Activated CD8-positive, alpha-beta T cell treated with anti-CD3 and anti-CD28 coated beads for 36 hours (primary cell): Measurements from ENCODE around the gene CYP27C1. TPM values are rescaled to one million over a fixed set of nuclear protein-coding genes. Genes with fewer than 3 reads are reported as not detected.

ENCODE experiments used
- ATAC-seq: fragments of 200-7000 bp; cut with Tn5 transposase; one replicate; pipeline ENCODE4 v1.10.0; 2021; ENCODE audit warnings: mild to moderate bottlenecking, moderate library complexity
- CTCF ChIA-PET: fragments of 350-600 bp; sonication (Branson Sonifier 250); formaldehyde crosslinking; loops from one replicate; lab custom pipeline; 2021; ENCODE audit warnings: antibody characterized with exemption; lab: Charles Lee
- POLR2A ChIA-PET: fragments of 350-600 bp; sonication (Branson Sonifier 250); formaldehyde crosslinking; loops from one replicate; lab custom pipeline; 2021; ENCODE audit warnings: antibody characterized with exemption; lab: Charles Lee
- DNase-seq: peaks from one replicate; pipeline ENCODE4 v3.0.0-alpha.2; 2020
- H3K27ac Mint-ChIP-seq: one replicate; pipeline ENCODE4 v1.8.0; 2021; ENCODE audit warnings: mild to moderate bottlenecking, mixed read lengths
- H3K27me3 Mint-ChIP-seq: one replicate; pipeline ENCODE4 v1.8.0; 2021; ENCODE audit warnings: mixed read lengths
- H3K36me3 Mint-ChIP-seq: one replicate; pipeline ENCODE4 v1.8.0; 2021; ENCODE audit warnings: low read depth, mixed read lengths
- H3K4me1 Mint-ChIP-seq: one replicate; pipeline ENCODE4 v1.8.0; 2021; ENCODE audit warnings: low read depth, mixed read lengths
- H3K4me3 Mint-ChIP-seq: one replicate; pipeline ENCODE4 v1.8.0; 2021; ENCODE audit warnings: mild to moderate bottlenecking, moderate library complexity, mixed read lengths
- H3K9me3 Mint-ChIP-seq: one replicate; pipeline ENCODE4 v1.8.0; 2021; ENCODE audit warnings: mixed read lengths
- intact Hi-C: fragments of 100-400 bp; cut with micrococcal nuclease; formaldehyde crosslinking; loops from one replicate; pipeline ENCODE4 v1.10.0; 2022
- total RNA-seq, 2 experiments: library from RNA; stranded (reverse); gene quantifications; one replicate each; pipeline ENCODE4 v1.2.3, GENCODE V29; 2021
- TF ChIP-seq, protein P1 (sequence below): fragments of 200-600 bp; IDR thresholded peaks from one replicate; pipeline ENCODE4 v1.8.0; 2022; ENCODE audit warnings: antibody characterized with exemption, mild to moderate bottlenecking

Gene CYP27C1, protein sequence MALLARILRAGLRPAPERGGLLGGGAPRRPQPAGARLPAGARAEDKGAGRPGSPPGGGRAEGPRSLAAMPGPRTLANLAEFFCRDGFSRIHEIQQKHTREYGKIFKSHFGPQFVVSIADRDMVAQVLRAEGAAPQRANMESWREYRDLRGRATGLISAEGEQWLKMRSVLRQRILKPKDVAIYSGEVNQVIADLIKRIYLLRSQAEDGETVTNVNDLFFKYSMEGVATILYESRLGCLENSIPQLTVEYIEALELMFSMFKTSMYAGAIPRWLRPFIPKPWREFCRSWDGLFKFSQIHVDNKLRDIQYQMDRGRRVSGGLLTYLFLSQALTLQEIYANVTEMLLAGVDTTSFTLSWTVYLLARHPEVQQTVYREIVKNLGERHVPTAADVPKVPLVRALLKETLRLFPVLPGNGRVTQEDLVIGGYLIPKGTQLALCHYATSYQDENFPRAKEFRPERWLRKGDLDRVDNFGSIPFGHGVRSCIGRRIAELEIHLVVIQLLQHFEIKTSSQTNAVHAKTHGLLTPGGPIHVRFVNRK
- total RNA-seq: not detected

DNA sequence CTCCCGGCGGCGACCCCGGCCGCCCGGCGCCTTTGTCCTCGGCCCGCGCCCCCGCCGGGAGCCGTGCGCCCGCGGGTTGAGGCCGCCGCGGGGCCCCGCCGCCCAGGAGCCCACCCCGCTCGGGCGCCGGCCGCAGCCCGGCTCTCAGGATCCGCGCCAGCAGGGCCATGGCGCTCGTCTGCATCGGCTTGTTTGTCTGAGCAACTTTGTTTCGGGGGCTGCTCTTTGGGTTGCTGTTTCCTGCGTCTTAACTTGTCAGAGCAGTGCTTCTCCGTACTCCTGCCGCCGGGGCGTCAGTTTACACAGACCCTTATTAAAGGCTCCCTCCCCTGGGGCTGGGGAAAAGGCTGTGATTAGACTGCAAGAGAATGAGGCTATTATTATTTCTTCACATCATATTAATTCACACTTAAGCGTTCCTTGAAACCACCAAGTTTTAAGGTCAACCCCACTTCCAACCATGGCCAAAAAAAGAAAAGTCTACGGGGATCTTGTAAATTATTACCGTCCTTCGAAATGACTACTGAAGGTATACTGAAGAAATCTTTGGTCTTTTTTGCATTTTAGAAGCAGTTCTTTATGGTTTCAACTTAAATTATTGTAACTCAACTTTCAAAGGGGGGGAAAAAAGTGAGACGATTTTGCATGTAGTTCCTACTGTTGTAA lies at the start of gene CYP27C1:
TSS of gene CYP27C1 (minus strand) at position 198 of the 666 bp plus-strand sequence. CDS start at position 169, 29 bp downstream.
- ChIA-PET POLR2A (no interaction called here), CTCF (no interaction called here)
- DNase-seq (peak; percentile 43), ATAC-seq (peak; percentile 66)
- no peak within 1 kb of the TSS for H3K27ac Mint-ChIP-seq
- H3K4me3 Mint-ChIP-seq: peak within 1 kb of the TSS; percentile 59
- TF ChIP-seq, protein P1, sequence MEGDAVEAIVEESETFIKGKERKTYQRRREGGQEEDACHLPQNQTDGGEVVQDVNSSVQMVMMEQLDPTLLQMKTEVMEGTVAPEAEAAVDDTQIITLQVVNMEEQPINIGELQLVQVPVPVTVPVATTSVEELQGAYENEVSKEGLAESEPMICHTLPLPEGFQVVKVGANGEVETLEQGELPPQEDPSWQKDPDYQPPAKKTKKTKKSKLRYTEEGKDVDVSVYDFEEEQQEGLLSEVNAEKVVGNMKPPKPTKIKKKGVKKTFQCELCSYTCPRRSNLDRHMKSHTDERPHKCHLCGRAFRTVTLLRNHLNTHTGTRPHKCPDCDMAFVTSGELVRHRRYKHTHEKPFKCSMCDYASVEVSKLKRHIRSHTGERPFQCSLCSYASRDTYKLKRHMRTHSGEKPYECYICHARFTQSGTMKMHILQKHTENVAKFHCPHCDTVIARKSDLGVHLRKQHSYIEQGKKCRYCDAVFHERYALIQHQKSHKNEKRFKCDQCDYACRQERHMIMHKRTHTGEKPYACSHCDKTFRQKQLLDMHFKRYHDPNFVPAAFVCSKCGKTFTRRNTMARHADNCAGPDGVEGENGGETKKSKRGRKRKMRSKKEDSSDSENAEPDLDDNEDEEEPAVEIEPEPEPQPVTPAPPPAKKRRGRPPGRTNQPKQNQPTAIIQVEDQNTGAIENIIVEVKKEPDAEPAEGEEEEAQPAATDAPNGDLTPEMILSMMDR: no peak
- peaks cover 19% of the 10 kb centered on the region for H3K4me1 Mint-ChIP-seq
- H3K9me3 Mint-ChIP-seq: peaks cover 5% of the 10 kb centered on the region
- no peaks in the 10 kb centered on the region for H3K36me3 Mint-ChIP-seq
- intact Hi-C loops: no loop called here
- H3K27me3 Mint-ChIP-seq: peaks cover 53% of the 10 kb centered on the region

GRCh38 chr2:127261804-127262406 lies 41.8 kb upstream of the CYP27C1 start:
- Mint-ChIP-seq H3K27me3 (no peaks in the 10 kb centered on the region), H3K27ac (no peak overlapping the region), H3K36me3 (peaks cover 37% of the 10 kb centered on the region), H3K4me3 (no peak overlapping the region), H3K4me1 (no peaks in the 10 kb centered on the region), H3K9me3 (no peaks in the 10 kb centered on the region)
- ChIA-PET CTCF (no interaction called here), POLR2A (no interaction called here)
- no peak for DNase-seq
- ATAC-seq: no peak
- intact Hi-C loops: no loop called here
- TF ChIP-seq, protein P1: no peak

DNA sequence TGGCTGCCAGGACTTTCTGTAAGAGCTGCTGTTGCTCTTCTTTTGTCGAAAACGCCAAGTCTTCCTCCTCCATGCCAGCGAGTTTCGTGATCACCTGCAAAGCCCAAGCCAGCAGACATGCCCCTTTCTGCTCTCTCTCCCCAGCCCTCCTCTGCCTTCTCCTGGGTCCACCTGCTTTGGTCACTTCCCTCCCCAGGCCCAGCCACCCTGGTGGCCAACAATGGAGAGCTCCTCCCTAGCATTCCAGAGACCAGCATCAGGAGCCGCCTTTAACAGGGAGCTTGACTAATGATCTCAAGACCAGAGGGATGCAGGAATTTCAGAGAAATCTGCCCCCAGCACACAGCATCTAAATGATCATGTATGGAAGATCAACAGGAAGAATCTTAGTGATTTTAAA lies 39.3 kb upstream of the CYP27C1 start:
- Mint-ChIP-seq H3K9me3 (no peaks in the 10 kb centered on the region), H3K36me3 (peaks cover 32% of the 10 kb centered on the region), H3K4me1 (no peaks in the 10 kb centered on the region), H3K27ac (no peak overlapping the region), H3K4me3 (no peak overlapping the region), H3K27me3 (no peaks in the 10 kb centered on the region)
- intact Hi-C loops: no loop called here
- ChIA-PET CTCF (interaction anchor here (1.5 kb wide), 1 partner anchor 220 kb away, joined by 3 read pairs; no protein-coding TSS in a partner anchor), POLR2A (interaction anchor here (1.2 kb wide), 1 partner anchor 11 kb away, joined by 3 read pairs; no protein-coding TSS in a partner anchor)
- TF ChIP-seq, protein P1: no peak
- ATAC-seq: no peak
- no peak for DNase-seq

DNA sequence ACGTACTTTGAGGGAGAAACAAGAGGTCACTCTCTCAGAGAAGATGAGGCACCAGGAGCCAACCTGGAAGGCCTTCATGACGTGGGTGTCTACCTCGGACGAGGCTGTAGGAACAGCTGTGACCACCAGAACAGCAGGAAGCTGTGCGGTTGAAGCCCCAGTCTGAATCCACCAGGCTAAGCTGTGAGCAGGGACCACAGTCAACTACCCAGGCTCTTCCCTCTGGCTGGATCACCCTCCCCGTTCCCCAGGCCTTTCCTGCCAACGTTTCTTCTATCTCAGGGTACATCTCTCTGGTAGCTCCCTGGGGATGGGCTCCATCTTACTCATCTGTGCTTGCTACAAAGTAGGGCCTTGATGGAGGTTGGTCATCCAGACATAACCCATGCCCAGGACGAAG lies 36.8 kb upstream of the CYP27C1 start:
- CTCF ChIA-PET: no interaction called here
- intact Hi-C loops: no loop called here
- DNase-seq (no peak), ATAC-seq (no peak)
- Mint-ChIP-seq H3K27me3 (no peaks in the 10 kb centered on the region), H3K36me3 (peaks cover 31% of the 10 kb centered on the region), H3K4me3 (no peak overlapping the region), H3K4me1 (no peaks in the 10 kb centered on the region), H3K27ac (no peak overlapping the region), H3K9me3 (no peaks in the 10 kb centered on the region)
- TF ChIP-seq, protein P1: no peak
- POLR2A ChIA-PET: interaction anchor here (0.6 kb wide), 1 partner anchor 462 kb away, joined by 3 read pairs; no protein-coding TSS in a partner anchor
